ENCODE measurements around the gene ZCCHC14. TPM values are rescaled to one million over a fixed set of nuclear protein-coding genes. Genes with fewer than 3 reads are reported as not detected.

Gene ZCCHC14
- total RNA-seq, 1 experiment from 2014 or later: 27.7 TPM

DNA sequence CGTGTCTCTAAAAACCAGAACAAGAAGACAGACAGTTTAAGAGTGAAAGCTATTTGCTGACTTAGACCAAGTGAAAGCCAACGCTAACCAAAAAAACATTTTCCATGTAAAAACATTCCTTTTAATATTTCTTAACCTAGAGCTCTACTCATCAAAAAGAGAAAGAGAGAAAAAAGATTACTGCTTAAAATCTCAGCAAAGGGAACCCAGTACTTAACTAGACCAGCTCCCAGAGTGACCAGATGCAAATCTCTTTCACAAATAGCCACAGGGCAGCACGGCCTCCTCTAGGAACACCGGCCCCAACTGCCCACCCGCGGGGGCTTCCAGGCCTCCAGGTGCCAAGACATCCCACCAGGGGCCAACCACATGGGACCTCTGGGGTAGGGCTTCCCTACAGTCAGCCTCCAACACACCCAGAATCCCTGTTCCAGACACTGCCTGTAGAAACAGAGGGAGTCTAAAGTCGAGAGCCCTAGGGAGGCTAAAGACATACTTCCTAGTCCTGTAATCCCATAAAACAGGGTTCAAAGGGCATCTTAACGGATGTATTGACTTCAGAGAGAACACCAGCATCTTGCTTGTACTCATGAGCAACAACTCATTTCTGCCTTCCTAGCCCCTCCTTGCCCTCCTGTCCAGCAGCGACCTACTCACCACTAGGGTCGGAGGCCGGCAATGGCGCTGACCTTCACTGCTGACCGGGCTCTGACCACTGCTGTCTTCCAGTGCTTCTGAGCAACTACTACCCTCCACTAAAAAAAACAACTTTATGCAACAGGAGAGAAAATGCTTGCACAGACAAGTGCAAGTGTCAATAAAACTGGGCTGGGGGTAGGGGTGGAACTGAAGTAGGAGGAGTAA lies 21.3 kb downstream of the ZCCHC14 start:
- no peak overlapping the region for H3K27ac Mint-ChIP-seq
- H3K79me2 ChIP-seq (ENCODE audit: insufficient read depth, low read length): peaks cover 12% of the 10 kb centered on the region; the same call in 1 of the 2 replicates
- no peak overlapping the region for H3K14ac ChIP-seq (ENCODE audit: insufficient read depth, low read length)
- TF ChIP-seq, protein P1, sequence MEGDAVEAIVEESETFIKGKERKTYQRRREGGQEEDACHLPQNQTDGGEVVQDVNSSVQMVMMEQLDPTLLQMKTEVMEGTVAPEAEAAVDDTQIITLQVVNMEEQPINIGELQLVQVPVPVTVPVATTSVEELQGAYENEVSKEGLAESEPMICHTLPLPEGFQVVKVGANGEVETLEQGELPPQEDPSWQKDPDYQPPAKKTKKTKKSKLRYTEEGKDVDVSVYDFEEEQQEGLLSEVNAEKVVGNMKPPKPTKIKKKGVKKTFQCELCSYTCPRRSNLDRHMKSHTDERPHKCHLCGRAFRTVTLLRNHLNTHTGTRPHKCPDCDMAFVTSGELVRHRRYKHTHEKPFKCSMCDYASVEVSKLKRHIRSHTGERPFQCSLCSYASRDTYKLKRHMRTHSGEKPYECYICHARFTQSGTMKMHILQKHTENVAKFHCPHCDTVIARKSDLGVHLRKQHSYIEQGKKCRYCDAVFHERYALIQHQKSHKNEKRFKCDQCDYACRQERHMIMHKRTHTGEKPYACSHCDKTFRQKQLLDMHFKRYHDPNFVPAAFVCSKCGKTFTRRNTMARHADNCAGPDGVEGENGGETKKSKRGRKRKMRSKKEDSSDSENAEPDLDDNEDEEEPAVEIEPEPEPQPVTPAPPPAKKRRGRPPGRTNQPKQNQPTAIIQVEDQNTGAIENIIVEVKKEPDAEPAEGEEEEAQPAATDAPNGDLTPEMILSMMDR (conservative IDR thresholded peaks at IDR 0.05): no peak
- H3K4me2 ChIP-seq (ENCODE audit: insufficient read depth, insufficient read length, low read length): no peak overlapping the region
- peaks cover 15 to 25% of the 10 kb centered on the region in 2 experiments for H3K4me1 Mint-ChIP-seq
- DNase-seq: no peak
- no peak overlapping the region for H2AK5ac ChIP-seq (ENCODE audit: insufficient read length, low read length)
- H2BK12ac ChIP-seq (ENCODE audit: insufficient read length, low read depth, low read length): no peak overlapping the region
- no peak overlapping the region for H2BK5ac ChIP-seq (ENCODE audit: insufficient read length, low read length)
- WGBS (ENCODE audit: extremely low coverage, insufficient read length, low lambda C conversion rate): no CpG with 5 or more reads among the region's 13 CpGs
- no peak overlapping the region for H2BK20ac ChIP-seq (ENCODE audit: low read depth, low read length, poor library complexity, severe bottlenecking)
- H3K4ac ChIP-seq (ENCODE audit: low read depth, low read length): no peak overlapping the region
- H3K27me3 ChIP-seq (ENCODE audit: insufficient read depth, low read length): no peaks in the 10 kb centered on the region
- H3K27me3 Mint-ChIP-seq (ENCODE audit: low read depth): no peaks in the 10 kb centered on the region
- no peak overlapping the region for H4K8ac ChIP-seq (replicated peaks; ENCODE audit: insufficient read length, low read depth, low read length)
- no peak overlapping the region for H4K5ac ChIP-seq (ENCODE audit: insufficient read length, low read depth, low read length)
- no peak overlapping the region for H2BK120ac ChIP-seq (ENCODE audit: low read depth, low read length, poor library complexity, severe bottlenecking)
- H3K18ac ChIP-seq (ENCODE audit: insufficient read length, low read depth, low read length): no peak overlapping the region
- H3K56ac ChIP-seq (ENCODE audit: insufficient read length, low read depth, low read length): no peak overlapping the region
- peaks cover 9% of the 10 kb centered on the region for H3K79me1 ChIP-seq (ENCODE audit: insufficient read depth, low read depth, low read length, poor library complexity, severe bottlenecking)
- no peak overlapping the region for H4K91ac ChIP-seq (ENCODE audit: insufficient read length, low read depth, low read length)
- no peak overlapping the region for H3T11ph ChIP-seq (ENCODE audit: low read length)
- H3K4me1 ChIP-seq (ENCODE audit: insufficient read depth, low read length): peaks cover 2% of the 10 kb centered on the region; the same call in 1 of the 2 replicates
- H3K36me3 Mint-ChIP-seq (ENCODE audit: insufficient read depth in 1 of 3, low read depth in 3 of 3): peaks cover 0 to 4% (median 2%) of the 10 kb centered on the region in 3 experiments; a peak in 1 of 7 replicates
- H3K23ac ChIP-seq (ENCODE audit: insufficient read length, low read depth, low read length): no peak overlapping the region
- no peaks in the 10 kb centered on the region for H3K9me3 ChIP-seq (ENCODE audit: control insufficient read depth, low read depth, low read length)
- H3K27ac ChIP-seq (ENCODE audit: insufficient read length, low read depth, low read length): no peak overlapping the region
- no peak overlapping the region for H3K9ac ChIP-seq (ENCODE audit: extremely low read depth, insufficient read length, low read length)
- no peaks in the 10 kb centered on the region for H3K23me2 ChIP-seq (ENCODE audit: insufficient read length, low read depth, low read length, poor library complexity, severe bottlenecking)
- no peak overlapping the region for H3K4me3 Mint-ChIP-seq
- no peak overlapping the region for H2AFZ ChIP-seq (ENCODE audit: low read length)
- no peak overlapping the region for H2BK15ac ChIP-seq (ENCODE audit: low read depth, low read length)
- H3K9me3 Mint-ChIP-seq: no peaks in the 10 kb centered on the region
- H4K20me1 ChIP-seq (ENCODE audit: control insufficient read depth, insufficient read depth, insufficient read length): no peaks in the 10 kb centered on the region
